HG02588 (cell line): ENCODE results near the gene LIG1.

ENCODE experiments used
- ATAC-seq: cut with Tn5 transposase; IDR thresholded peaks from one replicate; pipeline ENCODE4 v1.9.1; 2021; ENCODE audit warnings: mild to moderate bottlenecking, moderate library complexity; ENCODE audit not compliant: unreplicated experiment

LIG1 gene

DNA sequence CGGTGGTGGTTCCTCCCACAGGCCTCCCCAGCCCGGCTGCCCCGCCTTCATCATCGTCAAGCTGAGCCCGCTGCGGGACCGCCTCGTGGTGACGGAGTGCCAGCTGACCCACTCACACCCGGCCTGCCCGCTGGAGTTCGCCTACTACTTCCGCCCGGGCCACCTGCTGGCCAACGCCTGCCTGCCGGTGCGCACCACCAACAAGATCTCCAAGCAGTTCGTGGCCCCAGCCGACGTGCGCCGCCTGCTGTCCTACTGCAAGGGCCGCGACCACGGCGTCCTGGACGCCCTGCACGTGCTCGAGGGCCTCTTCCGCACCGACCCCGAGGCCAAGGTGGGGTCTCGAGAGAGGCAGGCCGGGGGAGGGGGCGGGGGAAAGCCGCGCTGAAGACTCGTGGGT is 12.3 kb upstream of the LIG1 start:
- no peak for ATAC-seq

DNA sequence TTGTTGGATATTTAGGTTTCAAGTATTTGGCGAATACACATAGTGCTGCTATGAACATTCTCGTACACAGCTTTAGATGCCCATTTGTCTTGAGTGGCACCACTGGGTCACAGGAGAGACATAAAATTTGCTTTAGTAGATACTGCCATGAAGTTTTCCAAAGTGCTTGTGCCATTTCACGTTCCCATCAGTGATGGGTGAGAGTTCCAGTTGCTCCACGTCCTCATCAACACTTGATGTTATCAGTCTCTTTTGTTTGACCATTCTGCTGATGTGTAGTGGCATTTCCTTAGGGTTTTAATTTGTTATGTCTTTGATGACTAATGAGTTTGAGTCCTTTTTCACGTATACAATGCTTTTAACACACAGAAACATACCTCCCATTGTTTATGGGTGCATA is 11.4 kb upstream of the LIG1 start:
- no peak for ATAC-seq

DNA sequence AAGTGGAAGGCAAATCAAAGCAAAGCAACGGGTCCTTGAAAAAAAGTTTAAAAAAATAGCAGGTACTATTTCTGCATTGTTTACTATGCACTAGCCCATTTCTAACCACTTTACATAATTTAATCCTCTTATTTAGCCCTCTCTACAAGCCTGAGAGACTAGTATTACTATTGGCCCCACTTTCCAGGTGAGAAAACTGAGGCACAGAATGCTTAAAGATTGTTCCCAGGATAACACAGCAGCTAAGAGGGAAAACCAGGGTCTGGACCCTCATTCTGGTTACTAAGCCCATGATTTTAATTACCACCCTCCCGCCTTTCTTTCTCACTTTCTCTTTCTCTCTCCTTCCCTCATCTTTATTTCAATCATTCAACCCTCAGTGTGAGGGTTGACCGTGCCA is 6.1 kb upstream of the LIG1 start:
- no peak for ATAC-seq

DNA sequence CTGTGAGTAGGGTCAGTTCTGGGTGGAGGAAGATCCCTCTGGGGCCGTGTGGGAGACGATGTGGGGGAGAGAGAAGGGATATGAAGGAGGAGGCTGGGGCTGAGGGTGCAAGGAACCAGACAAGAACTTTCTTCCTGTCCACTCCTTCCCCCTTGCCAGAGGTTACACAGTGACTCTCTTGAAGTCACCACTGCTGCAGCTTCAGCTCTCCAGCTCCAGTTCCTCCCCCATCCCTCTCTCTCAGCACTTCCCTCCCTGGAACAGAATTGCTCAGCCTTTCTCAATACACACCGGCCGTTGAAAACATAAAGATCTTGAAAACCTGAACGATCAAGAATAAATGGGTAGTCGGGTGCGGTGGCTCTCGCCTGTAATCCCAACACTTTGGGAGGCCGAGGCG is 5.4 kb upstream of the LIG1 start:
- ATAC-seq: no peak

DNA sequence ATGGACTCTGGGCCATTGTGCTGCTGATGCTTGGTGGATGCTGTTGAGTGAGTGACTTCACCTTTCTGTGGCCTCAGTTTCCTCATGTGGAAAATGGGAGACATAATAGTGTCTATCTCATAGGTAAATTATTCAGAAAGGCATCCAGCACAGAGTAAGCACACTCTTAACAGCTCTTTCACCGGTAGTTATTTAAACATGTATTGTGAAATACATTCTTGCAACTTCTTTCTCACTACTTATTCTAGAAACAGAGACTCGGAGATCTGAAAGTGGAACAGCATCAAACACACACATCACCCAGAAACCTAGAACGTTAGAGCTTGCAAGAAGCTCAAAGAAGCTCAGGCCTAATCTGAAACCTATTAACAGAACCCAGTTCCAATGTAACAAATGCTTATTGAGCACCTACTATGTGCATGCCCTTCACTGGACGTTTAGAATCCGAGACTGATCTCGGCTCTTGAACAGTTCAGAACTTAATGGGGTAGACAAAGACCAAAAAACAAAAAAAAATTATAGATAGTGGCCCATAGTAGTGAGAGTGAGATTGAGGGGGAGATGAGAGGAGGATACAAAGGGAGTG is 4.4 kb upstream of the LIG1 start:
- ATAC-seq: no peak

DNA sequence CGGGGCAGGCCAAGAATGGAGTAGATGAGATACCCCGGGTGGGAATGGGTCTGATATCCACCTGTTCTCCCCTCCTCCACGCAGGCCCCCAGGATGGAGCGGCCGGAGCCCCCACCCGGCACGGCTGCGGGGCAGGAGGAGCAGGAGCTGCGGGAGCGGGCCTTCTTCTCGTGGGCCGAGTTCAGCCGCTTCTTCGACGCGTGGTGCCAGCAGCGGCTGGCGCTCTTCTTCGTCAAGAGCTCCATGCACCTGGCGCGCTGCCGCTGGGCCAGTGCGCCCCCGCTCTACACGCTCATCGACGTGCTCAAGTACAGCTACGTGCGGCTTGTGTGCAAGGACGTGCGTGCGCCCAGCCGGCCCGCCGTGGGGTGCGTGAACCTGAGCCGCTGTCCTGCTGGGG is 1.6 kb upstream of the LIG1 start:
- no peak for ATAC-seq

DNA sequence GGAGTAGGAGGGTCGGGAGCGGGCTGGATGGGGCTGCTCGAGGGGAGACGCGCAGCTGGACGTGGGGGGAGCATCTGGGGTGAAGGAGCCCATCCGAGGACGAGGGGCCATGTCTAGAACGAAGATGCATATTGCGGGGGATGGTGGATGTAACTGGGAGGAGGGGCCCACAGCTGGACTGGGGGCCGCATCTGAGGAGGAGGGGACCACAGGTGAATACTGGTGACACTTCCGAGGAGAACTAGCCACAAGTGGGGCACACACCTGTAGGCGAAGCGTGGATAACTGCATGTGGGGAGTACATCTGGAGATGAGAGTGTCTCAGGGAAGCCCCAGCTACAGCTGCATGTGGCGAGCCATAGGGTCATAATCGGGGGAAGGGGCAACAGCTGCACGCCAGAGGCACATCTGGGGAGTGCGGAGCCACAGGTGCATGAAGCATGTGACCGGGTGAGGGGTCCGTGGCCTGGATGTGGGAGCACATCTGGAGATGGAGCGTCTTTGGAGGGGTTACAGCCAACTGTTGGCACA is 738 bp upstream of the LIG1 start:
- peak; percentile 1 for ATAC-seq

DNA sequence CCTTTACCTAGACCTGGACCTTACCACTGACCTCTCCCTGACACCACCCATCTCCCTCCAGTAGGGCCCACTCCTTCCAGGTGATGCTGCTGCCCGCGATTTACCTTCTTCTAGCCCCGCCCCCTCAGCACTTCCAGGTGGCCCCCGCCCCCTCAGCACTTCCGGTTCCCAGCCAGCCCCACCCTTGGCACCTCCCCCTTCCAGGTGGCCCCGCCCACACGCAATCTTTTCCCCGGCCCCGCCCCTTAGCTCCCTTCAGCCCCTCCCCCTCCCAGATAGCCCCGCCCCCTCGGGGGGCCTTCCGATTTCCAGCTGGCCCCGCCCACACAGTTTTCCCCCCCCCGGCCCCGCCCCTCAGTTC is 586 bp downstream of the LIG1 start:
- no peak for ATAC-seq

DNA sequence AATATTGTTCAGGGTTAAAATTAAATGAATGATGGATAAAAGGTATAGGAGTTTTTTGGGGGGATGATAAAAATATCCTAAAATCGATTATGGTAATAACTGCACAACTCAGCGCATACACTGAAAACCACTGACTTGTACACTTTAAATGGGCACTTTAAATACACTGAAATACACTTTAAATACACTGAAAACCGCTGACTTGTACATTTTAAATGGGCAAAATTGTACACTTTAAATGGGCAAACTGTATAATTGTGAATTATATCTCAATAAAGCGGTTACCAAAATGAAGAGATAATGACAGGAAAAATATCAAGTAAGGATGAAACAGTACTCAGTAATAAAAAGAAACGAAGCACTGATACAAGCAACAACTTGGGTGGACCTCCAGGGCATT is 1.5 kb downstream of the LIG1 start:
- no peak for ATAC-seq

DNA sequence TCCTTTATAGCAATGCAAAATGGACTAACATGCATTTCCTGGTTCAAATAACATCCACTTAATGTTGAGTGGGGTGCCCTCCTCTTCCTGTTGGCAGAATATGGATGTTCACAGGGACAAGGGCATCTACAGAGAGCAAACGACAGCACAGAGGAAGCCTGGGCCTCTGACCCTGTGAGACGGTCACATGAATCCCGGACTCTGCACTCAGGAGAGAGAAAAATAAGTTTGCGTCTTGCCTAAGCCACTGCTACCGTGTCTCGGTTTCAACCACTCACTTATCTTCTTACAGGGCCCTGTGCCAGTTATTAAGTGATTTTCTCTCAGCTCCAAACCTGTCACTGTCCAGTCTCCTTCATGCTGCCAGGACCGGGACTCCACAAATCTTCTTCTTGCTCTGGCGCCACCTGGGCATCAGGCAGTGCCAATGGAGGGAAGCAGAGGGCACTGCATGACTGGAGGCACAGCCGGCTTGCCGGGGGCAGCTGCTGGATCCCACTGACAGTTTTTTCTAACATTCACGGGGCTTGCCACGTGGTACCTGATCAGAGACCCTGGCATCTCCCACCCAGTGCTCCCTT is 11.8 kb downstream of the LIG1 start:
- no peak for ATAC-seq

DNA sequence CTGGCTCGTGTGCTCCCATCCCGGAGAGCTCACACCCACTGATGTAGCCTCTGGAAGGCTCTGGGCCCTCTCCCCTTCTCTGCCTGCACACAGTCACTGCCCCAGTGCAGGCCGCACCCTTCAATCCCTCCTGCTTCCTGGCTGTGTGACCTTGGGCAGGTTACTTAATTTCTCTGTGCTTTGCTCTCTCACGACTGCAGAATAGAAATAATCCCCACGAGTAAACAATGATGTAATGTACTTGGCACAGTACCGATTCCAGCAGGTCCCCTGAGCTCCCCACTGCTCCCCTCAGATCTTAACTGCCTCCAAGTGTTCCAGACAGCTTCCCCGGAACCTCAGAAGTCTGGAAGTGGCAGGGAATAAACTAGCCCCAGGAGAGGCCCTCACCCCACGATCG is 16.1 kb downstream of the LIG1 start:
- ATAC-seq: no peak

DNA sequence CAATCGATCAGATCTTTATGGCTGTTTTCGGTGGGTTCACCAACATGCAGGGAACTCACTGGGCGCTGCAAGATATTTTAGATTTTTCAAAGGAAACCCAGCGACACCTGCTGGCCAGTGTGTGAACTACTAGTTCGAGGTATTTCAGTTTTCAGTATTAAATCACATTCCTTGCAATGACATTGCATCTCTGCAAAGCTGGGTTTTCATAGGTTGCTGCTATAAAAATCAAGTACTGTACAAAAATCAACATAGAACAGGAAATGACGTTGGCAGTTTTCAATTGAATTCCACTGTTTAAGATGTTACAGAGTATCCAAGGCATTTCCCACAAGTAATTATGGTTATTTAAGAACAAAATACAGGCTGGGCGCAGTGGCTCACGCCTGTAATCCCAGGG is 17.6 kb downstream of the LIG1 start:
- ATAC-seq: no peak

DNA sequence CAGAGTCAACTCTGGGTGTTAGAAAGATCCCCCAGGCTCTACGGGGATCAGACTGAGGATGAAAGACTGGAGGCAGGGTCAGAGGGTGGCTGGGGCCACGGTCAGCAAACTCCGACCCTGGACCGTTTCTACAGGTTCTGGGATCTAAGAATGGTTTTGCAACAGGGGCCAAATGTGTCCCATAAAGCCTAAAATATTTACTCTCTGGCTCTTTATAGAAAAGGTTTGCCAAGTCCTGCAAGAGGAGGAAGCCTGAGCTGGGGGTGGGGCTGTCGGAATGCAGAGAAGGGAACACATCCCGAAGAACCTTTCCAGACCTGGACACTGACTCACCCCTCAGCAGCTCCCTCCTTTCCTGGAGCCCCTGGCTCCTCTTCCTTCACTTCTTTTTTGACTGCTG is 20.7 kb downstream of the LIG1 start:
- no peak for ATAC-seq

DNA sequence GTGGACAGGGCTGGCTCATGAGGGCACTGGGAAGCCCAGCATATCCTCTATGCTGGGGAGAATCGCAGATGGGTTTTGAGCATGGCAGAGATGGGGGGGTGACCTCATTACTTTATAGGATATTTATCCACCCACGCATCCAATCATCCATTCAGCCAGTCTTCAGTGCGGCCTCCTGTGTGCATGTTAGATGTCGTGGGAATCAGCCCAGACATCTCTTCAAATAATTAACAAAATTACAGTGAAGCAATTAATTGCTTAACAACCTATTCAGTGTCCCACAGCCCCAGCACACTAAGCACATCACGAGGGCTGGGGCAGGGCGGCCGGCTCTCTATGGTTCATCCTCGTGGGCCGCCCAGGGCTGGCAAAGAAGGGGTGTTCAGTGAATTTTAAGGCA is 21.6 kb downstream of the LIG1 start:
- ATAC-seq: no peak

DNA sequence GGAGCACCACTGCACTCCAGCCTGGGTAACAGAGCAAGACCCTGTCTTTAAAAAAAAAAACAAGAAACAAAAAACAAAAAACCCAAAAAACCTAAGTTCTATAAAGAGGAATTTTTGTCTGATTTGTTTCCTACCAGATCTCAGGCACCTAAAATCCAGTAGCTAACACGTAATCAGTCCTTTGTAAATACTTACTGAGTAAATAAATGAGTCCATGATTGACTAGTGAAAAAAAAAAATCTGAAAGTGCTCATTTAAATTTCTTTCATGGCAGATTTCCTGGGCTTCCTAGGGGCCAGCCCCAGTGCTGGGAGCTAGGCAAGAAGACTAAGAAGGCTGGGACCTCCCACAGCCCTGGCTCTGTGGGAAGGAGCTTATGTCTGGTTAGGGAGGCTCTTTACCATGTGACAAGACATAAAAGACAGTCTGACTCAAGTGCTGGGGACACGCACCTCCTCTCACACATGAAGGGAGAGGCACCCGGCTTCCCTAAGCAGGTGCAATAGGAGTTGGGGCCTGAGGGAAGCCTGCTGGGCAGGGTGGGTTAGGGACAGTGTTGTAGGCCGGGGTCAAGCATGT is 22.5 kb downstream of the LIG1 start:
- ATAC-seq: no peak

DNA sequence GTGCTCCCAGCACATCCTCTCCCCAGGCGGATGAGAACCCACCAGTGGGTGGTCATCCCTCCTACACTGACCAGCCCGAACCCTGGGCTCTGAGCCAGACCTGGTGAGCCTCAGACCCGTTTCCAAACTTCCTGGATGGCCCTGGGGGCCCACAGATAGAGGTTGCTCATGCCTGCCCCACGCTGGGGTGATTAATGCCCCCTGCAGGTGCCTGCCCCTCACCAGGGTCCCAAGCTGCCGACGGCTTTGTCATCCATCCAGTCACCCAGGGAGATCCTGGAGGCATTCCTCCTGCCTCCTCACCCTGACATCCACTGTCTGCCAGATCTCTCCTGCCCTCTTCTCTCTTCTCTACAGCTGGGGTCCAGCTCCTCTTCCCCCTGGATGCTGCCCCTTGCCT is 31.1 kb downstream of the LIG1 start:
- no peak for ATAC-seq

DNA sequence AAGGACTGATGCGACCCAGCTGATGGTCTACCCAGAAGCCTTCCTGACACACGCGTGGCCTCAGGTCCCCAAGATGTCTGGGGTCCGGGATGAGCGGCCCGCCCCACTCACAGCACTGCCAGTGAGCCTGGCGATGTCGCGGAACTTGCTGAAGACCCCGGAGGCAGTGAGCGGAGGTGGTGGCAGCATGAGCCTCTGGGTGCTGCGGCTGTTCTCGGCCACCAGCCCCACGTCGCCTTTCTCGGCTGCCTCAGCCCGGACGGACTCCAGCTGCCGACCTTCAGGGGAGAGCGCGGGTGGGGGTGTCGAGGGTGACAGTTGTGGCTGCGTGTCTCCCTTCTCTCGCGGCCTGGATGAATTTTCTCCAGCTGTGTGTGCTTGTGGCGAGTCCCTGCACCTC is 32.7 kb downstream of the LIG1 start:
- ATAC-seq: no peak

DNA sequence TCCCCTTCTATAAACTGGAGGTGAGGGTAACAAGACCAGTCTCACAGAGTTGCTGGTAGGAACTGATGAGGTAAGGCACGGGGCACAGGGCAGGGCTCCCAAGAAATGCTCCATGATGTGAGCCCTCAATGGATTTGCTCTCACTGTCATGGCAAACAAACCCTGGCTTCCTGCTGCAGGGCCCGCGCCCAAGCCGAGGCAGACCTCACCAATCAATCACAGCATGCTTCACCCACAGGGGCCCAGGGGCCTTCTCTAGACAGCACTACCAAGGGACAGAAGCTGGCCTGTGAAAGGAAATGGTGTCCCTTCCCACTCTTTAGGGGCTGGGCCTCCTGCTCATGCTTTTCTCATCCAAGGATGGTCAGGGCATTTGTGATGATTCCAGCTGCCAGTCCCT is 33.6 kb downstream of the LIG1 start:
- ATAC-seq: no peak

DNA sequence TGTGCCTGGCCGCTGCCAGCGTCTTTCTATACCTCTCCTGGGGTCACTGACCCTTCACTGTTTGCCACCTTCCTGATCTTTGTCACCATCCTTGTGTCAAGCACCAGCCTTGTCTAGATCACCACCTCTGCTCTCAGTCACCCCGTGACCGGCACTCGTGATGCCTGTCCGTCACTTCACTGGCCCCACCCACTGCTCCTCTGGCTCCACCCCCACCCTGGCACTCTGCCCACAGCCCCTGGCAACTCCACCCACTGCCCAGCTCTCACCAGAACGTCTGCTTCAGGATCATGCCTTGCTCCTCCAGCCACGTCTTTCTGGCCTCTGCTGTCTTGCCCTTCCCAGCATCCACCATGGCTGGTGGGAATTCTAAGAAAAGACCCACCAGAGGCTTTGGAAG is 34.7 kb downstream of the LIG1 start:
- no peak for ATAC-seq

DNA sequence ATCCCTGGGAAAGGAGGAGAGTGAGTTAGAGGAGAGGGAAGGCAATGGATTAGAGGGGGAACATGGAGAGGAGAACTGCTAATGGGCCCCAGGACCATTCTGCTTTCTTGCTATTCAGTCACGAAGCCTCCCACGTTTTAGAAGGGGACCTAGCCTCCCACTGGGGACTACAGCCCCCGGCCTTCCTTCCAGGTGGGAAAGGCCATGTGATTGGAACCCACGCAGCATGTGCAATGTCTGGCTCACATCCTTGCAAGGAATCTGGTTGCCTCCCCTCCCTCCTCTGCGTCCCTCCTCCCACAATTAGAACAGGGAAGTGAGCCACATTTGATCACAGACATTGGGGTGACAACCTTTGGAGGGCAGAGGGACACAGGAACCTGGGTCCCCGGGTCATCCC is 37.0 kb downstream of the LIG1 start:
- ATAC-seq: no peak

DNA sequence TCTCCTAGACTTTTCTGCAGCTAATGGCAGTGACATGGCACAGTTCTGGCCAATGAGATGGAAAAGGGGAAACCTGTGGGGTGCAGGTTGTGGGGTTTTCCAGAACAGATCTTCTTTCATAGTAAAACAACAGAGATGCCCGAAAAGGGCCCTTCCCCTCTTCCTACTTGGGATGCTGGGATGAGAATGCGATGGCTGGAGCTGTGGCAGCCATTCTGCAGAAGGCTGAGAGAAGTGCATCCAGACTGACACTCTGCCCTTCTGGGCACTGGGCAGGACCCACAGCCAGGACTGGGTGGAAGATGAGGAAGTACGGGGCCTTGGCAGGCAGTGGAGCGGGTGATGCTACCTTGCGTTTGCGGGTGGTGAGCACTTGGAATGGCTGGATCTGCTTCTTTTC is 42.6 kb downstream of the LIG1 start:
- ATAC-seq: no peak

DNA sequence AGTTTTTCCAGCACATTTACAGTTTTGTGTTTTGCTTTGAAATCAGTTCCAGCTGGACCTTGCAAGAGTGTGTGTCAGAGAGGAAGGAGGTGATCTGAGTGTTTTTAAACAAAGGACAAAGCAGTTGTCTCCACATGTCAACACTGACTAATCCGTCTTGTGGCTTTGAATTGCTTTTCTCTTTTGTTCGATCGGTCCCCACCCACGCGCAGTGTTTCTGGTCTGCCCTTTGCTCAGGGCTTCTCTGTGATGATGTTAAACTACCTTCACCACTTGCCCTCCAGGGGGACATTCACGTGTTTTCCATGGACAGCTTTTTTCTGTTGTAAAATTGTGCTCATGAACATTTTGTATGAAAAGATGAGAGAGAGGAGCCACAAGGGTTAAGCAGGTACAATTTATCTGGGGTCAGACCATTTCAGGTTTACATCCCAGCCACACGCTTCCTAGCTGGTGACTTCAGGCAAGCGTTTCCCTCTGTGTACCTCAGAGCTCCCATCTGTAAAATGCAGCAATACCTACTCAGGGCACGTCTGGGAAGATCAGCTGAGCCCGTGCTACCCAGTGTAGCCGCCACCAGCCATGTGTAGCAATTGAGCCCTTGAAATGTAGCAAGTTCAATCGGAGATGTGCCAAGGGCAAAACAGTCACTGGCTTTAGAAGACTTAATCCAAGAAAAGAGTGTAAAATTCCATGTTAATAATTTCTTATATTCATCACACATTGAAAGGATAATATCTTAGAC is 46.1 kb downstream of the LIG1 start:
- no peak for ATAC-seq
